ENCODE measurements around the gene RRN3.
"Not testable (repeated sequence)": the region's sequence is repeated elsewhere in the genome, so short reads cannot be mapped to it uniquely, and the experiment has no call there.

Gene RRN3

DNA sequence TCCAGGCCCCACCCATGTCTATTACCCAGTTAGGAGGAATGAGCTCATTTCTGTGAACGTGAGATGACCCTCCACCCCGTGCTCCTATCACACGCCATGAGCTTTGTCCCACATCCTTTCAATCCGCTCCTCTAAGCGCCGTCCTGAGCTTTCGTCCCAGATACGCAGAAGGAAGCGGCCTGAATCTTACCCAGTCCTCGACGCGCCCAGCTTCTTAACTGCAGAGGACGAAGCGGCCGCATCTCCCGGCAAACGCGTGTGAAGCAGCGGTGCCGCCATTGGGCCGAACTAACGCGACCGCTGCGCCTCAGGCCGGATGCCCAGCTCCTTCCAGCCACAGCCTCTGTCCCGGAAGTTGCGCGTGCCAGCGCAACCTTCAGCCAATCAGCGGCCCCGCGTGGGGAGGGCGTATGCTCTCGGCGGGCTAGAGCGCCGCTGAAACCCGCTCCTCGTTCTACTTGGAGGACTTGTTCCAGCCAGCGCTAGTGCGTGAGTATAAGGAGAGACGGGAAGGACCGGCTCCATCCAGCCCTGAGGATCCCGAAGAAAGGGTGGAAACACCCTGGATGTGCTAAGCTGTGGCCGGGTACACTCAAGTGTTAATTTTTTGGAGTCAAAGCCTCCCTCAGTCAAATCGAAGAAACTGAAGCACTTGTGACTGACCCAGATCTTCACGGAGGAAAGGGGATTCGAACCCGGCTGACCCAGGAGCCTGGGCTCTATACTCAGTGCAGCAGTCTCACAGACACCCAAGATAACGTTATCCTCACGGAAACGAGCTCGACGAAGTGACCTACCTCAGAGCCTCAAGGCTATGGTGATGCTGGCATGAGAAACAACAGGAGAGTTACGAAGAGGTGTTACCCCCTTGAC lies at the start of gene RRN3:
RRN3 (minus strand) TSS at position 318 of the 873 bp plus-strand sequence; CDS start at position 279, 39 bp downstream.
- intact Hi-C loops (cut with DNase I; ENCODE audit: low total_unique reads), result not testable (repeated sequence)

DNA sequence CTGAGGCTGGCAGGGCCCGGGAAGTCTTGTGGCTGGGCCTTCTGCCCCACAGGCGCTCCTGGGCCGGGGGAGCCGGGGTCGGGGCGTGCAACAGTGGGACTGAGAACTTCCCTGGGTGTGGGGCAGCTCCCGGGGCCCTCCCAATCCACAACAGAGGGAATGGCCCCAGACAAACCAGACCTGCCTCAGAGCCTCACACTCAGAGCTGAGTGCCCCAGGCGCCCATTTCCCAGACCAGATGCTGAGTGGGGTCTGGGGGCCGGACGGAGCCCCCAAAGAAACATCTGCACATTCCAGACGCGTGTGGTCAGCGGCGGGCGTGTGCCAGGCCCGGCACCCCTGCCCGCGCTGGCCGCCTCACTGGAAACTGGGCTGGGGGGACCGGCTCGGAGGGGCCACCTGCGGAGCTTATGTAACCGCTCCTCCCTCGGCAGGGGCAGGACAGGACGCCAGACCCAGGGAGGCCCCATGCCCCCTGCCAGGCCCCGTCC lies 49.6 kb upstream of the RRN3 start:
- H3K4me3 ChIP-seq, result peak overlapping the region; percentile 41 to 46
- peak overlapping the region; percentile 91 to 95 for H3K27ac ChIP-seq
- peak in 1 of 2 donors; percentile 71 for DNase-seq
- H3K36me3 ChIP-seq; intact Hi-C loops (cut with DNase I; ENCODE audit: low total_unique reads); H3K9me3 ChIP-seq; H3K27me3 ChIP-seq: not testable (repeated sequence)
- peaks cover 5 to 90% (median 68%) of the 10 kb centered on the region in 4 donors for H3K4me1 ChIP-seq

More for the DNA sequence above, at the start of gene RRN3:
- Histone ChIP-seq H3K36me3 (peaks cover 0 to 20% (median 17%) of the 10 kb centered on the region in 3 donors), H3K4me1 (peaks cover 0 to 19% (median 7%) of the 10 kb centered on the region in 4 donors), H3K4me3 (peak within 1 kb of the TSS; percentile 62 to 64), H3K27ac (peak within 1 kb of the TSS; percentile 78 to 84)
- not testable (repeated sequence) for H3K27me3 ChIP-seq, H3K9me3 ChIP-seq
- DNase-seq, result peak; percentile 94 to 96

- DNase-seq, result peak in 1 of 2 donors; percentile 60
- peak overlapping the region; percentile 91 to 95 for H3K27ac ChIP-seq
- H3K4me1 ChIP-seq, result peaks cover 5 to 85% (median 68%) of the 10 kb centered on the region in 4 donors
These were observed 49.0 kb upstream of the RRN3 start for GRCh38 chr16:15142891-15143600.

GRCh38 chr16:15142107-15142890 lies 48.2 kb upstream of the RRN3 start:
- peak overlapping the region; percentile 91 to 95 for H3K27ac ChIP-seq

More at GRCh38 chr16:15142891-15143600, 49.0 kb upstream of the RRN3 start:
- H3K4me3 ChIP-seq, result peak overlapping the region; percentile 41 to 46
- H3K27me3 ChIP-seq; H3K9me3 ChIP-seq; intact Hi-C loops (cut with DNase I; ENCODE audit: low total_unique reads); H3K36me3 ChIP-seq: not testable (repeated sequence)

GRCh38 chr16:15141586-15141985 lies 47.5 kb upstream of the RRN3 start:
- intact Hi-C loops (cut with DNase I; ENCODE audit: low total_unique reads), result no loop called here
- no peak for TF ChIP-seq CTCF (IDR thresholded peaks at IDR 0.05)
- H3K4me3 ChIP-seq, result peak overlapping the region; percentile 42
- DNase-seq, result peak in 1 of 2 donors; percentile 60
- H3K27ac ChIP-seq, result peak overlapping the region; percentile 91 to 95
- no peaks in the 10 kb centered on the region for H3K9me3 ChIP-seq
- no peaks in the 10 kb centered on the region for H3K27me3 ChIP-seq
- H3K36me3 ChIP-seq, result peaks cover 0 to 2% (median 0%) of the 10 kb centered on the region in 3 donors
- H3K4me1 ChIP-seq, result peaks cover 5 to 76% (median 57%) of the 10 kb centered on the region in 4 donors

More at GRCh38 chr16:15142107-15142890, 48.2 kb upstream of the RRN3 start:
- peak in 1 of 2 donors; percentile 71 for DNase-seq
- H3K36me3 ChIP-seq; intact Hi-C loops (cut with DNase I; ENCODE audit: low total_unique reads); H3K9me3 ChIP-seq; H3K27me3 ChIP-seq: not testable (repeated sequence)
- peaks cover 5 to 81% (median 63%) of the 10 kb centered on the region in 4 donors for H3K4me1 ChIP-seq
- peak overlapping the region; percentile 42 for H3K4me3 ChIP-seq

GRCh38 chr16:15140444-15141365 lies 46.6 kb upstream of the RRN3 start:
- Histone ChIP-seq H3K27ac (peak overlapping the region; percentile 91 to 95), H3K4me1 (peaks cover 0 to 67% (median 51%) of the 10 kb centered on the region in 4 donors), H3K4me3 (peak overlapping the region; percentile 42)
- intact Hi-C loops (cut with DNase I; ENCODE audit: low total_unique reads); H3K9me3 ChIP-seq; H3K27me3 ChIP-seq; H3K36me3 ChIP-seq: not testable (repeated sequence)
- peak; percentile 41 to 86 for DNase-seq

DNA sequence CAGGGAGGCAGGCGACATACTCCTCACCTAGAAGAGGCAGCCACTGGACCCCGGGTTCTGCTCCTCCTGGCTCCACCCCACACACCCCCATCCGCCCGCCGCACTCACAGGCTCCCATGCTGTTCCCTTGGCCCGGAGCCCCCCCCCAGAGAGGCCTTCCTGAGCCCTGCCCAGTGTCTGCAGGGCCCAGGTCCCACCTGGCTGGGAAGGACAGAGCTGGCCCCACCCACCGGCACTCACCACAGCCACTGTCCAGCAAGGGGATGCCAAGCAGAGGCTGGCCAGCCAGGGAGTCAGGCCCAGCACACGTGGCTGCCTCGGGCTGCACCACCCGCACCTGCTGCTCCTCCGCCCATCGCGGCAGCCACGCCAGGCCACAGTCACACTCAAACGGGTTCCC lies 43.4 kb upstream of the RRN3 start:
- Histone ChIP-seq H3K36me3 (peaks cover 5 to 28% (median 7%) of the 10 kb centered on the region in 3 donors), H3K4me1 (peaks cover 0 to 37% (median 22%) of the 10 kb centered on the region in 4 donors)
- H3K27me3 ChIP-seq; H3K9me3 ChIP-seq; H3K27ac ChIP-seq; H3K4me3 ChIP-seq; intact Hi-C loops (cut with DNase I; ENCODE audit: low total_unique reads): not testable (repeated sequence)
- peak in 1 of 2 donors; percentile 68 for DNase-seq

DNA sequence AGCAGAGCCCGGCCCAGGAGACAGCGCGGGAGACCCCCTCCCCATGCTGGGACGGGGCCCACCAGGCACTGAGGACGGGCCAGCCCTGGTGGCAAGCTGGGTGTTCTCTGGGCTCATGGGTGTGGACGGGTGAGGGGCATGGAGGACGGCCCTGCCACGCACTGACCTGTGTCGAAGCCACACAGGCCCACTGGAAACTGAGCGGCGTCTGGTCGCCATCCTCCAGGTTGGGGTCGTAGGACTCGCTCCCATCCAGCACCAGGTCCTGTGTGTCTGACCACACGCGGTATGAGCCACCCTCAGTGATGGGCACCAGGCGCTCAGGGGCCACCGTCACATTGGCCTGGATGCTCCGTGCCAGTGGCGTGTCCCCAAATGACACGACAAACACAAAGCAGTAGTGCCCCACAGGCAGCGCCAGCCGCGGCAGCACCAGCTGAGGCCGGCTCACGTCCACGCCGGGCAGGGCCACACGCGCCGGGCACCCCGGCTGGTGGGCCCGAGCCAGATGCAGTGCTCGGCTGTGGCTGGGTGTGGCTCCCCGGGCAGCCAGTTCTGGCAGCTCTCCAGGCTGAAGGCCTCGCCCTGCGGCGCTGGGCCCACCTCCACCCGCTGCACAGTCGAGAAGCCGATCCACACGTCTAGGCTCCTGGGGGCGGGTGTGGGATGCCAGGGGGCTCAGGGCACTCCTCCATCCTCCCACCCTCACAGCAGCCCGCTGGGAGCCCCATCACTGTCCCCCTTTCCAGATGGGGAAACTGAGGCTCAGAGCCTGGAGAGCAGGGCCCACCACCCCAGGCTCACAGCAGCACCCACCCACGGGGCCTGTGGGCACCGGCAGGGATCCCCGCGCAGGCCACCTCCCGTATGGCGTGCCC lies 41.6 kb upstream of the RRN3 start:
- H3K4me3 ChIP-seq; H3K27ac ChIP-seq; H3K27me3 ChIP-seq; H3K9me3 ChIP-seq; intact Hi-C loops (cut with DNase I; ENCODE audit: low total_unique reads): not testable (repeated sequence)
- Histone ChIP-seq H3K36me3 (peaks cover 5 to 39% (median 18%) of the 10 kb centered on the region in 3 donors), H3K4me1 (peaks cover 0 to 19% (median 6%) of the 10 kb centered on the region in 4 donors)
- peak; percentile 11 to 55 for DNase-seq

GRCh38 chr16:15134752-15135482 lies 40.8 kb upstream of the RRN3 start:
- peak; percentile 2 to 43 for DNase-seq
- H3K4me3 ChIP-seq; intact Hi-C loops (cut with DNase I; ENCODE audit: low total_unique reads); H3K27ac ChIP-seq; H3K27me3 ChIP-seq; H3K9me3 ChIP-seq: not testable (repeated sequence)
- Histone ChIP-seq H3K4me1 (peaks cover 0 to 11% (median 2%) of the 10 kb centered on the region in 4 donors), H3K36me3 (peaks cover 5 to 47% (median 26%) of the 10 kb centered on the region in 3 donors)

GRCh38 chr16:15133554-15133953 lies 39.5 kb upstream of the RRN3 start:
- intact Hi-C loops (cut with DNase I; ENCODE audit: low total_unique reads); H3K4me1 ChIP-seq; H3K9me3 ChIP-seq; H3K4me3 ChIP-seq; H3K27ac ChIP-seq; H3K27me3 ChIP-seq: not testable (repeated sequence)
- DNase-seq, result peak; percentile 2 to 33
- peaks cover 5 to 56% (median 31%) of the 10 kb centered on the region in 3 donors for H3K36me3 ChIP-seq

Measured in tibial artery (tissue), 4 donors.